Suppressor macrophage treated with lipopolysaccharide for 4 hours (primary cell): ENCODE data around the gene NEU1.
"Not testable (repeated sequence)": the region's sequence is repeated elsewhere in the genome, so short reads cannot be mapped to it uniquely, and the experiment has no call there.

ENCODE experiments used
- DNase-seq: peaks from one replicate; pipeline ENCODE4 v3.0.0-alpha.2; 2020

NEU1 gene

GRCh38 chr6:31871046-31871659, 8.5 kb upstream of the NEU1 start:
- DNase-seq = no peak

GRCh38 chr6:31870385-31870921, 7.8 kb upstream of the NEU1 start:
- DNase-seq = no peak

GRCh38 chr6:31869343-31869742, 6.7 kb upstream of the NEU1 start:
- DNase-seq = no peak

GRCh38 chr6:31868658-31868971, 6.0 kb upstream of the NEU1 start:
- DNase-seq = not testable (repeated sequence)

- no peak for DNase-seq
Observed at GRCh38 chr6:31865205-31866118, 2.8 kb upstream of the NEU1 start.

GRCh38 chr6:31864818-31865204, 2.2 kb upstream of the NEU1 start:
- no peak for DNase-seq

GRCh38 chr6:31864123-31864562, 1.5 kb upstream of the NEU1 start:
- not testable (repeated sequence) for DNase-seq

GRCh38 chr6:31861919-31862343, 690 bp downstream of the NEU1 start:
- no peak for DNase-seq

GRCh38 chr6:31861150-31861549, 1.5 kb downstream of the NEU1 start:
- DNase-seq = no peak

- no peak for DNase-seq
Observed at GRCh38 chr6:31860349-31860748, 2.3 kb downstream of the NEU1 start.

- no peak for DNase-seq
Observed at GRCh38 chr6:31859923-31860322, 2.7 kb downstream of the NEU1 start.

GRCh38 chr6:31858707-31859106, 3.9 kb downstream of the NEU1 start:
- DNase-seq = no peak

GRCh38 chr6:31857774-31858173, 4.8 kb downstream of the NEU1 start:
- not testable (repeated sequence) for DNase-seq

GRCh38 chr6:31851980-31852718, 10.5 kb downstream of the NEU1 start:
- DNase-seq = not testable (repeated sequence)

GRCh38 chr6:31851485-31851832, 11.2 kb downstream of the NEU1 start:
- DNase-seq = no peak

- no peak for DNase-seq
Observed at GRCh38 chr6:31850765-31851484, 11.7 kb downstream of the NEU1 start.

GRCh38 chr6:31847276-31847978, 15.2 kb downstream of the NEU1 start:
- DNase-seq = no peak

- no peak for DNase-seq
Observed at GRCh38 chr6:31844507-31844906, 18.1 kb downstream of the NEU1 start.

GRCh38 chr6:31842053-31842452, 20.6 kb downstream of the NEU1 start:
- DNase-seq = no peak

GRCh38 chr6:31839779-31840126, 22.9 kb downstream of the NEU1 start:
- DNase-seq = not testable (repeated sequence)

GRCh38 chr6:31838968-31839367, 23.7 kb downstream of the NEU1 start:
- DNase-seq = no peak

- not testable (repeated sequence) for DNase-seq
Observed at GRCh38 chr6:31838114-31838553, 24.5 kb downstream of the NEU1 start.
